GM18868 (cell line): Measurements from ENCODE around the gene SPINDOC.

ENCODE experiments used
- ATAC-seq: cut with Tn5 transposase; IDR thresholded peaks from one replicate; pipeline ENCODE4 v1.9.1; 2021; ENCODE audit warnings: mild to moderate bottlenecking, moderate library complexity; ENCODE audit not compliant: unreplicated experiment

The SPINDOC gene

DNA sequence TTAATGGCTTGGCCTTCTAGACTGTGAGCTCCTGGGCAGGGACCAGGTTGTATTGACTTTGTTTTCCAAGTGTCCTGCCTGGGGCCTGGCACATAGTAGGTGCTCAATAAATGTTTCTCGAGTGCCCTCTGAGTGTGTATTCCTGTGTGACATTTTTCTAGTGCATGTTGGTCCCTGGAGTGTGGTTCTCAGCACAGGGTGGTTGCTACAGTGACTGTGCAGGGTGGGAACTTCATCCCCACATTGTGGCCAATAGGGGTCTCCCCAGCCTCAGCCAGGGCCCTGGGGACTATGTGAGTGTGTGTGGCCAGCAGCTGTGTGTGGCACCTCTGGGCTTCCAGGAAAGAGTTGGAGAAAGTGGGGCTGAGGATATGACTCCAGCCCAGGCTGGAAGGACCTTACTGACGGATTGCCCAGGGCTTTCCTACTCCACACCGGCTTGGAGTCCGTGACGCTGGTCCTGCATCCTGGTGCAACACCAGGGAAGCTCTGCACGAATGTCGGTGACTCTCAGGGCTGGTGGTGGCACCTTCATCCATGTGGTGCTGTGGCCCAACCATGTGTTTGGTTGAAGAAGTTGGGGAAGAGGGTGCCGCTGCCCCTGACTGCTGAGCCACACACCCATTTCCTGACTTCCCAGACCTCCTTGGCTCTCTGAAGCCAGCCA lies 16.7 kb downstream of the SPINDOC start:
- ATAC-seq, result no peak

DNA sequence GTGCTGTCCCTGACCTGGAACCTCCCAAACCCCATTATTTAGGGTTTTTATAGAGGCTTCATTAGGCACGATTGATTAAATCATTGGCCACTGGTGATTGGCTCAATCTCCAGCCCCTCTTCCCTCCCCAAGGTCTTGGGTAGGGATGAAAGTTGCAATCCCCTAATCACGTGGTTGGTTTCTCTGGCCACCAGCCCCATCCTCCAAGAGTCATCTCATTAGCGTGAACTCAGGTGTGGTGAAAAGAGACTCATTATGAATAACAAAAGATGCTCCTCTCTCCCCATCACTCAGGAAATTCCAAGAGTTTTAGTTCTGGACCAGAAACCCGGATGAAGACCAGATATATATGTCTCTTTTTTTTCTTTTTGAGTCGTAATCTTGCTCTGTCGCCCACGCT lies 18.1 kb downstream of the SPINDOC start:
- ATAC-seq, result no peak

DNA sequence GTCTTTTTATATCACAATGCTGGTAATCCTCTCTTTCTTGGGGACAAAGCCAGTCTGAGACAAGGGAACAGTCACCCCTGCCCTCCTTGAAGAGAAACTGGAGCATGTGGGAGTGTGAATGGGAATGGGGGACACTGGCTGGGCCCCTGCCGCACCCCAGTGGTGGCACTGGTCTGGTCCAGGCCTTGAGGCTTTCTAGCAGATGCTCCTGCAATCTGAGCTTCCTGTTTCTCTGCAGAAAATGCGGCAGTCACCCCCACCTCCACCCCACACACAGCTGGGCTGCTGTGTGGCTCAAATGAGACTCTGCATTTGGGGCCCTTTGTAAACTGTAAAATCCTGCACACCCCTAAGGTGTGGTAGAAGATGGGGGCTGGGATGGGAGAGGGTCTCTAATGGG lies 19.1 kb downstream of the SPINDOC start:
- ATAC-seq, result no peak

DNA sequence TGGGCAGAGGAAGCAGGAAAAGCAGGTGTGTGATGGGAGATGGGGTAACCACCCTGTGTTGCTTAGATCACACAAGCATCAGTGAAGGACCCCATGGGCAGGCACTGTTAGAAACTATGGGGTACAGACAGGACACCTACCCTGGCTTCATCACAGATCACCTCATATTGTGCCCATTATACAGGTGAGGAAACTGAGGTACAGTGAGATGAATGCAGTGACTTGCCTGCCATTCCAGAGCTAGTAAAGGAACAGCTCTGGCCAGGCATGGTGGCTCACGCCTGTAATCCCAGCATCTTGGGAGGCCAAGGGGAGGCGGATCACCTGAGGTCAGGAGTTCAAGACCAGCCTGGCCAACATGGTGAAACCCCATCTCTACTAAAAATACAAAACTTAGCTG lies 19.8 kb downstream of the SPINDOC start:
- no peak for ATAC-seq

DNA sequence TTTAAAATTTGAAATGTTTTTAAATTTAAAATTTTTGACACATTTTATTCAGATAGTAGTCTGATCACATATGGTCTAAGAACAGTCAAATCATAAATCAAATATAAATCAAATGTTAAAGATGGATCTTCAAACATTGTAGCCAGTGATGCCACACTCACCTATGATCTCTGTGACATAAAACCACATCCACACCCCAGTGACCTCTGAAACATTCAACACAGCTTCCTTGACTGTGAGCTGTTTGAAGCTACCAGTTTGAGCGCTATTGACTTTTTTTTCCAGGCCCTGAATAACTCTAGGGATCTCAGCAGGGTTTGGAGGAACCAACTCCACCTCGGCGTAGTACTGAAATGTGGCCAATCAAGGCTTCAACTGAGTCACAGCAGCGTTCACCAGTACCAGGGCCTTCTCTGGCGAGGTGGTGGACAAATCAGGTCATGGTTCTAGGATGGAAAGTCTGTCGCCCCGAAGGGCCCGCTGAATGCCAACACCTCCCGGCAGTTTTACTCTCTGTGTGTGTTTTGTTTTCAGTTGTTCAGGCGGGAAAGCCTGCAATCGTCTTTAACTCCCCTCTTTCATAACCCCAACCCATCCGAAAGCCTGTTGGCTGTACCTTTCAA lies 21.4 kb downstream of the SPINDOC start:
- ATAC-seq, result no peak

DNA sequence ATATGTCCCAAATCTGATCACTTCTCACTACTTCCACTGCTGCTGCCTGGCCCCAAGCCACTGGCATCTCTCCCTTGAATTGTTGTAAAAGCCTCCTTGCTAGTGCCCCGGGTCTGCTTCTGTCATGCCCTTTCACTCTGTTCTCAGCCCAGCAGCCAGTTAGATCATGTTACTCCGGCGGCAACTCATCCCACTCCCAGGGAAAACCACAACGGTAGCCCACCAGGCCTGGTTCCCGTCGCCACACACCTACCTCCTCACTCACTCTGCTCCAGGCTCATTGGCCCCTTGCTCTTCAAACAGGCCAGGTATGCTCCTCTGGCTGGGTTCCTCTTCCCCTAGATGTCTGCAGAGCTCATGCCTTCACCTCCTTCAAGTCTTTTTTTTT lies 21.9 kb downstream of the SPINDOC start:
- no peak for ATAC-seq

DNA sequence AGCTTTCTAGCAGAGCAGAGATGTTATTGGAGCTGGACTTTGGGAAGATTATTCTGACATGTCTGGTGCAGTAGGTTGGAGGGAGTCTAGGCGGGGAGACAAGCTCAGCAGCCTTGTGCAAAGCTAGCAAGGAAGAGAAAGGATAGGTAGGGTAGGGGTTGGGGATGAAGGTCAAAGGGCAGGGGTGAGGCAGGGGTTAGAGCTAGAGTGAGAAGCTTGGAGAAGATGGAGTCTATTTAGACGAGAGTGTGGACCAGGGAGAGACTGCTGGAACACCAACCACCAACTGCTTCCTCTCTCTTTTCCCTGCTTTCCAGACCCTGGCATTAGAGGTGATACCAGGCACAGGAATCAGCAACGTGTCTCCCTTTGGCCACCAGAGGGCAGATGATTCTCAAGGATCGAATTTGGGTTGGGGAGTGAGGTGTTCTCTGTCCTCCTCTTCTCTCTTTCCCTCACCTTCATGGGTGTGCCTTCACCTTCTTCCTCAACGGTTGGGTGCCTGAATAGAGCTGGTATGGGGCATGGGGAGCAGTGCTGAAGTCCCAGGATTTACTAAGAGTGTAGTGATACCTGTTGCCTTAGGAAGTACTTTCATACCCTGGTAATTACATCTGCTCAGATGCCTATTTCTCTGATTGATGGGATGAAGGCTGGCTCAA lies 23.9 kb downstream of the SPINDOC start:
- ATAC-seq, result no peak

DNA sequence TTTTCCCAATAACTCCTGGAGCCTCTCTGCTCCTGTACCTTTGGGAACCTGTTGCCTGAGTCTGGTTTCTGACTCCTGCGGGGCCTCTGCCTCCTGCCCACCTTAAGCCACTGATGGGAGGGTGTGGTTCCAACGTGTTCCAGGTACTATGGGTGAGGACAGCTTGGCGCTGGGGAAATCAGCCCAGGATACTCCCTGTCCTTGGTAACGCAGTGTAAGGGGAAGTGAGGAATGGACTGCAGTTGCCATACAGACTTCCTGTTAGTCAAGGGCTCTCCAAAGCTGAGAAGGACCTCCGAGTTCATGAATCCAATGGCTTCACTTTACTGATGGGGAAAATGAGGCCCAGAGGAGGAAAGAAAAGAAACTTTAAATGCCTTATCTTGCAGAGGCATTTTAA lies 24.5 kb downstream of the SPINDOC start:
- ATAC-seq, result no peak

DNA sequence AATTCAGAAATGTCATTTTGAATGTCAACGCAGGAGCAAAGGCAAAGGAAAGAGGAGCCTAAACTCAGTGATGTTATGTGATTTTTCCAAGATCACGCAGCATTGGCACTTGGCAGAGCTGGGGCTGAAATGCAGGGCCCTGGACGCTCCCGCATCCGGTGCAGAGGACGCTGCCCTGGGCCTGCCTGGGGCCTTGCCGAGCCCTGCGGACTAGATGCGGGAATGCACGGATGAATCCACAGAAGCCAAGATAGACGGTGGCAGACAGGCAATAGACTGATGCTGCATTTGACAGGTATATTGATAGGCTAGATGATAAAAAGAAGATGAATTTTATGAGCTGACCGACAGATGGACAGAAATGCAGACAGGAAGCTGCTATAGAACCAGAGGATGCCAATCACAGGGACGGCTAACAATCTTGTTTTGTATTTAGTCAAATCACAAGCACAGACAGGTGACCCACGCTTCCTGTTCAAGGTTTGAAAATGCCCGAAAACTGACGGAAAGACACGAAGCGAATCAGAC lies 25.0 kb downstream of the SPINDOC start:
- no peak for ATAC-seq

DNA sequence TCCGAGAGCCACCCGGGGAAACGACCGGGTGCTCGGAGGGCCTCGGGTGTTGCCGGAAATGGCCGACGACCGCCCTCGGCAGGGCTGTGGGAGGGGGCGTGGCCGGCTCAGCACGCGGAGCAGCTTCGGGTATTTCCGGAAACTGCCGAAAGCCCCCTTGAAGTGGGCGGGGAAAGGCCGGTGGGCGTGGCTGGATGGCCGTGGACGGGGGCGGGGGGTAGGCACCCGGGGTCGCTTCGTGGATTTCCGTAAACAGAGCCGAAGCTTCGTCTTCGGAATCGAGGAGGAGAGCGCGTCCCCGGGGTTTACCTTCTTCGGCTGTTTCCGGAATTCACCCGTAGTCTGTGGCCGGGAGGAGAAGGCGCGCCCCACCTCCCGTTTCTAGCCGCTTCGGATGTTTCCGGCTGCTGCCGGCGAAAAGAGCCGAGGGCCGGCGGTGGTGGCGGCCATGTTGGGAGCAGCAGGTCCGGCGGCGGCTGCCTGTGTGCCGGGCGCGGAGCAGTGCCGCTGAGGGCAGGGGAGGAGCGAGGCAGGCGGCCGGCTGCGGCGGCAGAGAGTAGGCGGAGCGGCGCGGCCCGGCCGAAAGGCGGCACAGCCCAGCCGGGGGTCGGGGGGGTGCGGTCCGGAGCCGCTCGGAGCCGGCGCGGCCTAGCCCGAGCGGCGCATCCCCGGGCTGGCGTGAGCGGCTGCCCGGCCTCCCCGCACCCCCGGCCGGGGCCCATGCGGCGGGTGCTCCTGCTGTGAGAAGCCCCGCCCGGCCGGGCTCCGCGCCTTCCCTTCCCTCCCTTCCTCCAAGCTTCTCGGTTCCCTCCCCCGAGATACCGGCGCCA lies 25.6 kb downstream of the SPINDOC start, which contains the start of gene MARK2:
TSS of gene MARK2 (plus strand) at position 433 of the 830 bp plus-strand sequence. CDS start at position 830, 397 bp downstream.
- ATAC-seq, result peak; percentile 73

DNA sequence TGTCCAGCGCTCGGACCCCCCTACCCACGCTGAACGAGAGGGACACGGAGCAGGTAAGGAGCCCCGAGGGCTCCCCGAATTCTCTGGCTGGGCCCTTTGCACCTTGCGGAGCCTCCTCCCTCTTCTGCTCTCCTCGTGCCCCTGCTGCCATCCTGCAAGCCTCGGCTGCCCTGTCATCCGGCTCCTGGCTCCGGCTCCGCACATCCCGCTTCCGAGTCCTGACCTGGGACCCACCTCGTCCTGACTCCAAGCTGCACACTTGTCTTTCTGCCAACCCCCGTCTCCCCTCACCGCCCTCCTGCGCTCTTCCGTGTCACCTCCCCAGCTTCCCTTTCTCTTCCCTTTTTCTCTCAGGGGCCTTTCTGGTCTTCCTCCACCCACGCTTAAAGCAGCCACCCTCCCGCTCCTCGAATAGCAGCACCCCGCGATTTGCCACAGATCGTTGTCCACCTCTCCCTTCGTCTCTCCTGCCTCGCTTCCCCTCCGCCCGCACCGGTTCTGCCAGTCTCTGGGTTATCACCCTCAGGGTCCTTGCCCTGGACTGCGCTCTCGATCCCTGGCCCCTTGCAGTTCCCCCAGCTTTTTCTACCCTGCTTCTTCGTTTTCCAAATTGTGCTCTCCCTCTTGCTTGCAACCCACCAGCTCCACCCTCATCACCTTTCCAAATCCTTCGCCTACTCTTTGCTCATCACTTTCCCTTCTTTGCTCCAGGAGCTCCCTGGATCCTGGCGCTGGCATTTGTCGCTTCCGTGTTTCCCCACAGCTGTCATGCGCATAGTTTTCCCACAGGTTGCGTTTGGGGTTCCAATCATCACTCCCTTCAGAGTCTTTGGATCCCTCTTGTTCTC lies 26.5 kb downstream of the SPINDOC start:
- no peak for ATAC-seq

DNA sequence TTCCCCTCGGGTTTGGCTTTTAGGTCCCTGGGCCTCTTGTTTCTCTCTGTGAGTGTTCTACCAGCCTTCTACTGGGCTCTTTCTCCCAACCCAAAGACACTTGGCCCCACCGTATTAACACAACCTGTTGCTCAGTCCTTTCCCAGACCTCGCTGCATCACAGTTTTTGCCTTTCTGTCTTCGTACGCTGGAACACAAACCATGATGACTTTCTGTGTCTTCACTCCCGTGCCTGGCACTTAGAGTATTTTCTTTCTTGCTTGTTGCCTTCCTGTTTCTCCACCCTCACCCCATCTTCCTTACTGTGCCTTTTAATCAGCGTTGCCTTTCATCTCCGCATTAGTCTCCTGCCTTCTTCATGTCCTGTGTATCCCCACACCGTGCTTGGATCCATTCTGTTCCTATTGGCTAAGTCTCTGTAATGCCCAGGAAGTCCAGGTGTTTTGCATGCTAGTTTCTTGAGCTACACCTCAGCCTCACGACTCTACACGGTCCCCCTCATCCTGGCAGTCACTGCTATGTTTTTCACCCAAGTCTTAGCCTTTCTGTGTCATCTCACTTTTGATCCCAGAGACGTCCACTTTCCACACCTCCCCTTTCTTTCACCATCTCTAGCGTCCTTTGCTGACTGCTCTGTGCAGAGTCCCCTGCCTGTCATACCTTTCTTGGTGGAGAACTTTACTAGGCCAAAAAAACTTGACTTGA lies 27.3 kb downstream of the SPINDOC start:
- ATAC-seq, result no peak

DNA sequence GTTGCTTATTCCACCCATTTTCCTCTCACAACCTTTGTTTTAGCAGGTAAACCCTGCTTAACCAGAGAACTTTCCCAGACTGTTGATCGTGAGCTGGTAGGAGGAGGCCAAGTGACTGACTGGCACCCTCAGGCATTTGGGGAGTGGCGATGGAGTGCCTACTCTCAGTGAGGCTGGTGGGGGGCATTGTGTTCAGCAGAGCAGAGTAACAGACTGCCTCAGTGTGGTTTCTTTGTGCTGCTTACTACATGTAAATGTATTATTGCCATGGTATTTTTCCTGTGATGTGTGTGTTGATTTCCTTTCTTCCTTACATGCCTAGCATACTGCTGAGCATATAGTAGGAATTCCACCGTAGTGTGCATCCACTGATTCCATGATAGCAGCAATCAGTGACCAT lies 28.3 kb downstream of the SPINDOC start:
- no peak for ATAC-seq

DNA sequence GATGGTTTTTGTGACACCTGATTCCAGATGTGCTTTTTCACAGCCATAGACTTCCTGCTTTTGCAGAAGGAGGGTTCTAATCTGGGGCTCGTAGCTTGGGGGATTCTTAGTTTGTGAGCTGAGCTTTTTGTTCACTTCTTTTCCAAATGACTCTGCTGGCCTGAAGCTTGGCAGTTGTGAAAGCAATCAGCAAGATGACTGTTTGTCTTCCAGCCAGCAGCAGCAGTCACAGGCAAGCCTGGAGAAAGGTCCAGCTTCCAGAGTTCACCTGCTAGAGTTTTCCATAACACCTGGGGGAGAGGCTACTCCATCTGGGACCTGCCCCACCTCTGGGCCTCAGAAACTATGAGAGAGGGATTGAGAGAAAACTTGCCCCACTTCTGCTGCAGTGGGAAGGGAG lies 29.8 kb downstream of the SPINDOC start:
- ATAC-seq, result no peak

DNA sequence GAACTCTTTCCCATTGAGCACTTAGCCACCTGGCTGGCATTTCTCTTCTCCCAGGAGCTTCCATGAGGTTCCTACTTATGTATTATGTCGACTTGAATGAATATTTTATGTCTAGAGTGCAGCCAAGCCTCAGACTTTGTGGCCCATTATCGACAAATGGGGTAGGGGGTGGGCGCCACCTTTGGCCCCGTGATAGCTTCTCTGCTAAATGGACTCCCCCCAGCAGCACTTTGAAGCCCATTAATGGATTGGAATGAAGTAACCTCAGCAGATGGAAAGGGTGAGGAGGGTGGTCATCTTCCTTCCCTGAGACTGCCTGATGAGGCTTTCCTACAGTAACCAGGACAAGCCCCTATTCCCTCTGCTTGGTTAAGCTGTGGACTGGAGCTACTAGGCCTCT lies 31.6 kb downstream of the SPINDOC start:
- ATAC-seq, result no peak

DNA sequence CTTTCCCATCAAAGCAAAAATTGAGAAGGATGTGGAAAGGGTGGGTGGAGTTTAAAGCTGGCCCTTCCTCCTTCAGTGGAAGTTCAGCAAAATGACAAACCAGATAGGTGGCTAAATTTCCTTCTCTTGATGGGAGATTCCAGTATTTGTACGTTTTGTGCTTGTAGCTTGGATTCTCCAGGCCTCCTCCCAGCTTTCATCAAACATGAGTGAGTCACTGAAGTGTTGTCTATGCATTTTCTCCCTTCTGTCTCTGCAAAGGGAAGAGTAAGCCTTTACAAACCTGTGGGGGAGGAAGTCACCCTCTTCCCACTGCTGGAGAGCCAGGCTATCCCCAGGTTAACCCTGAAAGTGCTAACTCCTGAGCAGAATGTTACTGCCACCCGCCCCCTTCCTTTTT lies 32.0 kb downstream of the SPINDOC start:
- no peak for ATAC-seq

DNA sequence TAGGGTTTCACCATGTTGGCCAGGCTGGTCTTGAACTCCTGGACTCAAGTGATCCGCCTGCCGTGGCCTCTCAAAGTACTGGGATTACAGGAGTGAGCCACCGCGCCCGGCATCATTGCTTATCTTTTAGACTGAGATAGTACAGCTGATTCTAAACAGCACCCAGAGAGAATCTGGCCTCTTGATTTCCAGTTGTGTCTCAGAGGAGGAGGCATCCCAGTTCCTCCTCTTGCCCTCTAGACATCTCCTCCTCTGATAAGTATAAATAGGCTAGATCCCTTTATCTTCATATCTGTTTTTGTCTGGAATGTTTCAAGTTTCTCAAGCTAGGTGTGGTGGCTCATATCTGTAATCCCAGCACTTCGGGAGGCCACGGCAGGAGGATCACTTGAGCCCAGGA lies 32.7 kb downstream of the SPINDOC start:
- ATAC-seq, result no peak

DNA sequence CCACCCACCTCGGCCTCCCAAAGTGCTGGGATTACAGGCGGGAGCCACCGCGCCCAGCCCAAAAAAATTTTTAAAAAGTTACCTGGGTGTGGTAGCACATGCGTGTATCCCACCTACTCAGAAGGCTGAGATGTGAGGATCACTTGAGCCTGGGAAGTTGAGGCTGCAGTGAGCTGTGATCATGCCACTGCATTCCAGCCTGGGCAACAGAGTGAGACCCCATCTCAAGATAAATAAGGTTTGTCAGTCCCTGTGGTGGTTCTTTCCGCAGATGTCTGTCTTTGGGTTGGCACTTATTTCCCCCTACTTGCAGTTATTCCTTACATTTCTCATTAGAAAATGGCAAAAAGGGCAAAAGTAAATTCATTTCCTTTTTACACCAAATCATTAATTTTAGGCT lies 33.6 kb downstream of the SPINDOC start:
- no peak for ATAC-seq

DNA sequence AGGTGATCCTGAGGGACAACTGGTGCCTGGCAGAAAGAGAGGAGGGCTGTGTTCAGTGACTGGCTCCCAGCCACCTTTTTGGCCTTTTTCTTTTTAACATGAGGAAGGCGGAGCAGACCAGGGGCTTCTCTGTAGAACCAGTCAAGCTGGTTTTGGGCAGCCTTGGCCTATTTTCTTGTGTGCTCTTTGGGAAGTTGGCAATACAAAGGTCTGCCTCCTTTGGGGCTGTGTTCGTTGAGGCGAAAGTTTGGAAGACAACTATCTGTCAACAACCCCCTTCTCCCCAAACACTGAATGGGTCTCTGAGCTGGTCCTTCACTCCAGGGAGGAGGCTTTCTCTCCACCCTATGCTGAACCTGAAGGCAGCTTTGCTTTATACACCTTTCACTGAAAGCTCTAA lies 34.1 kb downstream of the SPINDOC start:
- no peak for ATAC-seq

DNA sequence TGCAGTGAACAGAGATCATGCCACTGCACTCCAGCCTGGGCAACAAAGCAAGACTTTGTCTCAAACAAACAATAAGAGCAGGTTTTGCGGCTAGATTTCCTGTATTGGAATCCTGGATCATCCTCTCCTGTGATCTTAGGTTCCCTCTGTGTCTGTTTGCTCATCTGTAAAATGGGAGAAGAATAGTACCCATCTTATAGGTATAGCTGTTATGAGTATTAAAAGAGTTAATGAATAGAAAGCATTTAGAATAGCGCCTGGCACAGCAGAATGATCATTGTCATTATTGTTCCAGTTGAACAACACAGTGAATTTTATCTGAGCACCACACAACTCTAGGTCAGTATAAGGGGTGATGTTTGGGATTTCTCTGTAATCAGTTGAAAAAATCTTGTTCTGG lies 36.4 kb downstream of the SPINDOC start:
- no peak for ATAC-seq
